GM21515 (cell line): ENCODE results near the gene AMPH.
"Not testable (repeated sequence)": the region's sequence is repeated elsewhere in the genome, so short reads cannot be mapped to it uniquely, and the experiment has no call there.

Experiments used
- ATAC-seq: cut with Tn5 transposase; IDR thresholded peaks from one replicate; pipeline ENCODE4 v1.9.1; 2021; ENCODE audit not compliant: unreplicated experiment

Gene AMPH

GRCh38 chr7:38354271-38354851 lies 276.8 kb downstream of the AMPH start:
- ATAC-seq, result not testable (repeated sequence)

DNA sequence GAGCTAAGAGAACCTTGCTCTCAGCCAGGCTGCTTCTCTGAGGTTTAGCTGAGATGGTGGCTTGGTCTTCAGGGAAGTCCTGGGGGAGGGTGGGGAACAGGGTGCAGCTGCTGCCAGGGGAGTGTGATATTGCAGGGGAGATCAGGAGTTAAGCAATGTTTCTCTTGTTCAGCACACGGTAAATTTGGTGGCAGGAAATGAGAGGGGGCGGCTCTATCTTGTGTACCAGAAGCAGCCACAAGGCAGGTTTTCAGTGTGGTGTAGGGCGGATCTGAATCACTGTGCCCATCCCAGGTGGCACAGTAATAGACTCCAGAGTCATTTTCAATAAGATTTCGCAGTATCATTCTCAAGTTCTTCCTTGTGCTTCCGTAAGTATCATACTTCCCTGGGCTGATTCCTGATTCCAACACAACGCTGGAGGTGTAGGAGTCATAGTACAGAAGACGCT lies 277.7 kb downstream of the AMPH start:
- not testable (repeated sequence) for ATAC-seq

GRCh38 chr7:38351601-38352000 lies 279.6 kb downstream of the AMPH start:
- no peak for ATAC-seq

DNA sequence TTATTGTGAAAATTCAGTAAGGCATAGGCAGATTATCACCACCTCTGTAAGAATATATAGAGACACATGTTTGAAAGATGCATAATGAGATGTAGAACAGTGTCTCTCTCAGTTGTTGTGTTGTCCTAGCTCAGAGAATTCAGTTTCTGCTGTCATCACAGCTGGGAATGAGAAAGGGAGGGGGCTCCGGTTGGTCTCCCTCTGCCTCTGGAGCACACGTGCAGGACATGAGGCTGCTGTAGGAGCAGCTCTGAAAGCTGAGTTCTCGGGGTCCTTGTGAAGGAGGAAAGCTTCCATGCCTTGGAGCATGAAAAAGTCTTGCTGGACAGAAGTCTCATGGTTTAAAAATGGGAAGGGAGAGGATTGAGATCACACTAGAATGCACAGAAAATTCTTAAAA lies 280.4 kb downstream of the AMPH start:
- ATAC-seq, result not testable (repeated sequence)

DNA sequence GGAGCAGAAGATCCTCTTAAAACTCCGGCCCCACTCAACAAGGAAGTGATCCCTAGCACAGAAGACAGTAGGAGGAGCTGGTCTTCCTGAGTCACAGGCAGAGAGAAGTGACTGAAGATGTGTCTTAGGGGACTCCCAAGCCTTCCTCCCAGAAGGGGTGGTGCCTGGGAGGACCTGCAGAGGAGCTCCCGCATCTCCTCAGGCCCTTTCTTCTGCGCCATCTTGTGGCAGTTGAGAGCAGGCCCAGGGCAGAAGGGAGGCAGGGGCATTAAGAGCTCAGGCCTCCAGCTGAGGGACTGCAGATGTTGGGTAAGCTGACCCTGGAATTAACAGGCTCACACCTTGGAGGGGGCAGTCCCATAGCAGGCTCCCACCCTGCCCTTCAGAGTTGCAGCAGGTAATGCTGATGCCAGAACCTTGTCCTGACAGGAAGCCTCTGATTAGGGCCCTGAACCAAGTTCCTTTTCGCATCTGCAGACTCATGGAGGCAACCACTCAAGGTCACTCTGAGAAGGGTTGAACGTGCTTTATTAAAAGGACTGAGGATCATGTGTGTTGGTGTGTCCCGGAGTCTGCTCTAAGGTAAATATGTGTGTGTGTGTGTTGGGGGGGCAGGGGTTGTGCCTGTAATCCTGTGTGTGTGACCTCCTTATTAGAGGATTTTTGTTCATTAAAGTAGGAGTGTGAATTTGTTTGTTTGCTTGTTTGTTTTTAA lies 281.1 kb downstream of the AMPH start:
- peak; percentile 81 for ATAC-seq

- ATAC-seq, result peak; percentile 32
These were observed 281.9 kb downstream of the AMPH start for GRCh38 chr7:38349126-38349795.

DNA sequence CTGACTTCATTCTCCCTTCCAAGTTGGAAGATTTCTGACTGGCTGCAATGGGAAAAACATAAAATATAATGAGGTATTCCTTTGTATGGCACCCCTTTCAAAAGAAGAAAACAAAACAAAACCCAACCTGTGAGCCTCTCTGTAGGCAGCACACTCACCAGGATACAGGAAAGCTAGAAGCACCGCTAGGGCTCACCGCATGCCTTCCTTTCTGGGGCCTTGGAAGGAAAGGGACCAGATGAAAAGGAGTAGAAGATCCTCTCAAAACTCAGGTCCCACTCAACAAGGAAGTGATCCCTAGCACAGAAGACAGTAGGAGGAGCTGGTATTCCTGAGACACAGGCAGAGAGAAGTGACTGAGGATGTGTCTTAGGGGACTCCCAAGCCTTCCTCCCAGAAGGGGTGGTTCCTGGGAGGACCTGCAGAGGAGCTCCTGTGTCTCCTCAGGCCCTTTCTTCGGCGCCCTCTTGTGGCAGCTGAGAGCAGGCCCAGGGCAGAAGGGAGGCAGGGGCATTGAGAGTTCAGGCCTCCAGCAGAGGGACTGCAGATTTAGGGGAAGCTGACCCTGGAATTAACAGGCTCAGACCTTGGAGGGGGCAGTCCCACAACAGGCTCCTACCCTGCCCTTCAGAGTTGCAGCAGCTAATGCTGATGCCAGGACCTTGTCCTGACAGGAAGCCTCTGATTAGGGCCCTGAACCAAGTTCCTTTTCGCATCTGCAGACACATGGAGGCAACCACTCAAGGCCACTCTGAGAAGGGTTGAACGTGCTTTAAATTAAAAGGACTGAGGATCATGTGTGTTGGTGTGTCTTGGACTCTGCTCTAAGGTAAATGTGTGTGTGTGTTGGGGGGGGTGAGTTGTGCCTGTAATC lies 285.6 kb downstream of the AMPH start:
- ATAC-seq, result peak; percentile 50

GRCh38 chr7:38344741-38345140 lies 286.4 kb downstream of the AMPH start:
- ATAC-seq, result peak; percentile 38

DNA sequence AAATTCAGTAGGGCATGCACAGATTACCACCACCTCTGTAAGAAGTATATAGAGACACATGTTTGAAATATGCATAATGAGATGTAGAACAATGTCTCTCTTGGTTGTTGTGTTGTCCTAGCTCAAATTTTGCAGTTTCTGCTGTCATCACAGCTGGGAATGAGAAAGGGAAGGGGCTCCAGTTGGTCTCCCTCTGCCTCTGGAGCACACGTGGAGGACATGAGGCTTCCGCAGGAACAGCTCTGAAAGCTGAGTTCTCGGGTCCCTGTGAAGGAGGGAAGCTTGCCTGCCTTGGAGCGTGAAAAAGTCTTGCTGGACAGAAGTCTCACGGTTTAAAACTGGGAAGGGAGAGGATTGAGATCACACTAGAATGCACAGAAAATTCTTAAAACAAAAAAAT lies 289.0 kb downstream of the AMPH start:
- not testable (repeated sequence) for ATAC-seq

DNA sequence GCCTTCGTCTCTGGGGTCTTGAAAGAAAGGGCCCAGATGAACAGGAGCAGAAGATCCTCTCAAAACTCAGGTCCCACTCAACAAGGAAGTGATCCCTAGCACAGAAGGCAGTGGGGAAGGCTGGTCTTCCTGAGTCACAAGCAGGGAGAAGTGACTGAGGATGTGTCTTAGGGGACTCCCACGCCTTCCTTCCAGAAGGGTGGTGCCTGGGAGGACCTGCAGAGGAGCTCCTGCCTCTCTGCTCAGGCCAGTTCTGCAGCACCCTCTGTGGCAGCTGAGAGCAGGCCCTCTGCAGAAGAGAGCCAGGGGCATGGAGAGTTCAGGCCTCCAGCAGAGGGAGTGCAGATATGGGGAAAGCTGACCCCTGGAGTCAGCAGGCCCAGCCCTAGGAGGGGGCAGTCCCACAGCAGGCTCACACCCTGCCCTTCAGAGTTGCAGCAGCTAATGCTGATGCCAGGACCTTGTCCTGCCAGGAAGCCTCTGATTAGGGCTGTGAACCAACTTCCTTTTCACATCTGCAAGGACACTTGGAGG lies 289.9 kb downstream of the AMPH start:
- not testable (repeated sequence) for ATAC-seq

GRCh38 chr7:38339953-38340819 lies 291.0 kb downstream of the AMPH start:
- ATAC-seq, result no peak

DNA sequence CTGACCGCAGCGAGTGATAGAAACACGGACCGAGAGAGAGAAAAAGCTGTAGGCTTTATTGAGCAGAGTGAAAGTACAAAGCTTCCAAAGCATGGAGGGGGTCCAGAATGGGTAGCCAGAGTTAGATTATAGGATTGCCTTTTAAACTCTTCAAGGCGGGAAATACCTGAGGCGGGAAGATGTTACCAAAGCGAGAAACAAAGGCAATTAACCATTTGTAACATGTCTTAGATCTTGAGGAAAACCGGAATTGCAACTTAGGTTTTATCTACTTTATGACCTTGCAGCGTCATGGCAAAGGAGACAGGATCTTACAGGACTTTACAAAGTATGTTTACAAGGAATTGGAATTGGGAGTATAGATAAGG lies 295.0 kb downstream of the AMPH start:
- ATAC-seq, result not testable (repeated sequence)

DNA sequence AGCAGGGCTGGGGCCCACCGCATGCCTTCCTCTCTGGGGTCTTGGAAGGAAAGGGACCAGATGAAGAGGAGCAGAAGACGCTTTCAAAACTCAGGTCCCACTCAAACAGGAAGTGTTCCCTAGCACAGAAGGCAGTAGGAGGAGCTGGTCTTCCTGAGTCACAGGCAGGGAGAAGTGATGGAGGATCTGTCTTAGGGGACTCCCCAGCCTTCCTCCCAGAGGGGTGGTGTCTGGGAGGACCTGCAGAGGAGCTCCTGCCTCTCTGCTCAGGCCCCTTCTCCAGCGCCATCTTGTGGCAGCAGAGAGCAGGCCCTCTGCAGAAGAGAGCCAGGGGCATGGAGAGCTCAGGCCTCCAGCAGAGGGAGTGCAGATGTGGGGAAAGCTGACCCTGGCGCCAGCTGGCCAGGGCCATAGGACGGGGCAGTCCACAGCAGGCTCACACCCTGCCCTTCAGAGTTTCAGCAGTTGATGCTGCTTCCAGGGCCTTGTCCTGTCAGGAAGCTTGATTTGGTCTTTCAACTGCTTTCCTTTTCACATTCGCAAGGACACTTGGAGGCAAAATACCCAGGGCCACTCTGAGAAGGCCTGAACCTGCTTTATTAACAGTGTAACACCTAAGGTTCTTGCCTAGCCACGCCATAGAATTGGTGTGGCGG lies 295.6 kb downstream of the AMPH start:
- peak; percentile 95 for ATAC-seq

DNA sequence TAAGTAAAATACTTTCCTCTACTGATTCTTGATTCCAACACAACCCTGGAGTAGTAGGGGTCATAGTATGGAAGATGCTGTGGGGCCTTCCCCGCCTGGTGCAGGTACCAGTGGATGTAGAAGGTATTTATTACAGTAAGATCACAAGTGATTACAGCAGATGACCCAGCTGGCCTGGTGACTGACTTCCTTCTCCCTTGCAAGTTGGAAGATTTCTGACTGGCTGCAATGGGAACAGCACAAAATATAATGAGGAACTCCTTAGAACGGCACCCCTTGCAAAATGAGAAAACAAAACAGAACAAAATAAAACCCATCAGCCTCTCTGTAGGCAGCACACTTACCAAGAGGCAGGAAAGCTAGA lies 296.1 kb downstream of the AMPH start:
- no peak for ATAC-seq

DNA sequence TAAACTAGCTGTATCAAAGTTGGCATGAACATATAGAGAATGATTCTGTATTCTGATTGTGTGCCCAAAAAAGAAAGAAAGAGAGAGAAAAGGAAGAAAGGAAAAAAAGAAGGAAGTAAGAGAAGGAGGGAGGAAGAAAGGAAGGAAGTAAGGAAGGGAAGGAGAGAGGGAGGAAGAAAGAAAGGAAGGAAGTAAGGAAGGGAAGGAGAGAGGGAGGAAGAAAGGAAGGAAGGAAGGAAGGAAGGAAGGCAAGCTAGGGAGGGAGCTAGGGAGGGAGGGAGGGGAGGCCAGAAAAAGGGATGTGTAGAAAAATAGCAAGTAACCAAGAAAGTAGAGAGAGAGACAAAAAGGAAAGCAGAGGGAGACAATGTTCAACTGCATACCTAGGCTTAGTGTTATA lies 297.0 kb downstream of the AMPH start:
- no peak for ATAC-seq
